DOHH2 (cell line): Measurements from ENCODE around the gene DNAI7.

Source experiments
- CTCF ChIP-seq: fragments of 200-600 bp; sonication (generic); IDR thresholded peaks from one replicate; pipeline ENCODE4 v1.5.1; 2014; ENCODE audit warnings: antibody characterized with exemption, mild to moderate bottlenecking, low read depth, low read length; ENCODE audit not compliant: poor library complexity, severe bottlenecking
- EZH2phosphoT487 ChIP-seq: fragments of 200-600 bp; sonication (generic); IDR thresholded peaks from 2 replicates; pipeline ENCODE4 v1.6.1; 2017; ENCODE audit warnings: borderline replicate concordance, mild to moderate bottlenecking, antibody characterized with exemption, low read length, moderate library complexity, mixed read lengths

- TF ChIP-seq CTCF = no peak
- no peak for TF ChIP-seq EZH2phosphoT487
Measured at GRCh38 chr12:25207846-25208245, 12.9 kb upstream of the DNAI7 start.
